Panc1 (cell line): ENCODE data around the gene NLRP9. TPM values are rescaled to one million over a fixed set of nuclear protein-coding genes. Genes with fewer than 3 reads are reported as not detected.

Source experiments
- ATAC-seq: fragments of 200-7000 bp; cut with Tn5 transposase; 2 replicates; pipeline ENCODE4 v1.9.1; 2020; ENCODE audit warnings: mild to moderate bottlenecking, moderate library complexity
- Bru-seq: library from RNA; stranded (reverse); fragments of 400-500 nt; gene quantifications from one replicate; lab custom pipeline; 2021; lab: Mats Ljungman, UMichigan
- BruChase-seq, 2 experiments: library from RNA; stranded (reverse); fragments of 400-500 nt; gene quantifications; one replicate each; lab custom pipeline; 2021; lab: Mats Ljungman, UMichigan
- BruUV-seq: library from RNA; stranded (reverse); fragments of 400-500 nt; replicated peaks from 2 replicates; lab custom pipeline; 2021; lab: Mats Ljungman, UMichigan
- CTCF ChIA-PET: fragments of 300-600 bp; sonication (Branson Sonifier 250); formaldehyde crosslinking; loops from one replicate; lab custom pipeline; 2022; ENCODE audit warnings: antibody characterized with exemption; lab: Charles Lee
- POLR2A ChIA-PET: fragments of 300-600 bp; sonication (Branson Sonifier 250); formaldehyde crosslinking; loops from one replicate; lab custom pipeline; 2022; ENCODE audit warnings: antibody characterized with exemption; lab: Charles Lee
- DNase-seq: peaks from one replicate; pipeline ENCODE4 v3.0.0-alpha.2; 2010; ENCODE audit warnings: low read depth, low spot score
- H3K27ac ChIP-seq: 2 replicates; pipeline ENCODE4 v1.5.1; 2011; ENCODE audit warnings: mild to moderate bottlenecking, low read length, inconsistent platforms
- H3K27me3 ChIP-seq: fragments of 200-500 bp; sonication (Bioruptor generic); 2 replicates; pipeline ENCODE4 v1.6.0; 2014; ENCODE audit warnings: low read length, inconsistent platforms; ENCODE audit not compliant: control insufficient read depth, insufficient read depth
- H3K36me3 ChIP-seq: fragments of 200-500 bp; sonication (Bioruptor generic); 2 replicates; pipeline ENCODE4 v1.5.1; 2014; ENCODE audit warnings: inconsistent platforms, mild to moderate bottlenecking, low read length, moderate library complexity; ENCODE audit not compliant: control insufficient read depth, insufficient read depth
- H3K4me1 ChIP-seq: 2 replicates; pipeline ENCODE4 v1.5.1; 2011; ENCODE audit warnings: inconsistent platforms, mild to moderate bottlenecking, low read length, moderate library complexity; ENCODE audit not compliant: control insufficient read depth, insufficient read depth
- H3K4me3 ChIP-seq, 2 experiments: 2 replicates each; pipeline ENCODE4 v1.5.1; 2011 to 2012; ENCODE audit warnings: low read depth in 2 of 2, low read length in 2 of 2, mild to moderate bottlenecking in 2 of 2, inconsistent platforms in 1 of 2, moderate library complexity in 1 of 2
- H3K9me3 ChIP-seq: fragments of 200-500 bp; sonication (Bioruptor generic); 2 replicates; pipeline ENCODE4 v1.5.1; 2014; ENCODE audit warnings: low read depth, mild to moderate bottlenecking, inconsistent platforms, low read length, moderate library complexity; ENCODE audit not compliant: control insufficient read depth, insufficient read depth
- POLR2AphosphoS5 ChIP-seq: IDR thresholded peaks from 2 replicates; pipeline ENCODE4 v1.6.1; 2012; ENCODE audit warnings: mild to moderate bottlenecking, low read depth, low read length, moderate library complexity
- SIN3A ChIP-seq: IDR thresholded peaks from 2 replicates; pipeline ENCODE4 v1.6.1; 2012; ENCODE audit warnings: low read depth, mild to moderate bottlenecking, low read length, moderate library complexity, borderline replicate concordance; ENCODE audit not compliant: insufficient read depth
- TCF7L2 ChIP-seq: IDR thresholded peaks from 2 replicates; pipeline ENCODE4 v1.6.1; 2011; ENCODE audit warnings: mild to moderate bottlenecking, low read depth, low read length, inconsistent platforms
- in situ Hi-C: cut with HindIII; loops from 2 replicates; pipeline ENCODE4 v1.10.0; 2016; ENCODE audit warnings: low sequenced_read_pairs, low pct_unique_long_range_greater_than_20kb
- intact Hi-C: fragments of 100-400 bp; cut with micrococcal nuclease; formaldehyde crosslinking; loops from one replicate; pipeline ENCODE4 v1.10.0; 2022; ENCODE audit not compliant: unreplicated experiment
- long read RNA-seq: library from polyadenylated mRNA; unstranded; transcript quantifications from one replicate; pipeline ENCODE4 v2.0.0, GENCODE V29; 2021; ENCODE audit not compliant: unreplicated experiment
- polyA plus RNA-seq: library from polyadenylated mRNA; unstranded; fragments of >200 nt; gene quantifications from one replicate; pipeline ENCODE4 v1.2.1, GENCODE V29; 2012; ENCODE audit warnings: missing spikeins; ENCODE audit not compliant: insufficient read length
- total RNA-seq: library from RNA; stranded (reverse); gene quantifications from one replicate; pipeline ENCODE4 v1.2.1, GENCODE V29; 2021; ENCODE audit not compliant: unreplicated experiment
- TF ChIP-seq, protein P1 (sequence below): fragments of 450-650 bp; IDR thresholded peaks from 2 replicates; pipeline ENCODE4 v1.5.1; 2017; ENCODE audit warnings: mild to moderate bottlenecking
- TF ChIP-seq, protein P2 (sequence below), 2 experiments: IDR thresholded peaks; 2 replicates each; pipeline ENCODE4 v1.6.1; 2011 to 2012; ENCODE audit warnings: low read depth in 2 of 2, control low read depth in 1 of 2, low read length in 1 of 2, mild to moderate bottlenecking in 1 of 2, moderate library complexity in 1 of 2; ENCODE audit not compliant: insufficient read depth in 1 of 2

NLRP9 gene
- not detected for total RNA-seq
- not detected for polyA plus RNA-seq
- not detected for Bru-seq, nascent RNA
- BruChase-seq, experiment 1, labeled RNA remaining after a 2-hour chase, result percentile 3 among the genes with signal in this experiment
- percentile 6 among the genes with signal in this experiment for BruChase-seq, experiment 2, labeled RNA remaining after a 6-hour chase
- long read RNA-seq, result 0 reads

DNA sequence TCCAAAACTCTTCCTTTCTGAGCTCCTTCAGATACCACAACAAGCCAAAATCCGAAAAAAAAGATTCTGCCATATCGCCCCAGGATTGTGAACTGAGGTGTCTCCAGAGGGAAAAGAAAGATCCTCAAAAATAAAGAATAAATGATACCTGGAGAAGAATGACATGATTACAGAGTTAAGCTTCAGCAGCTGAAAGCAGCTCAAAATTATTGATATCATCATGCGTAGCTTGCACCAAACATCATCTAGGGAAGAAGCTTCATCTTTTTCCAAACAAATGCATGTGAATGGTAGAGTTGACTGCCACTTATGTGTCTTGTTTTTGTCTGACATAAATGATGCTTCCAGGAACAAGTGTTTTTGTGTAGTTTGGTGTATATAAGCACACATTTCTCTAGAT, at the start of gene NLRP9:
TSS of gene NLRP9 (minus strand) at position 101 of the 400 bp plus-strand sequence. CDS start at position 73, 28 bp downstream.
- POLR2A ChIA-PET, result no interaction called here

DNA sequence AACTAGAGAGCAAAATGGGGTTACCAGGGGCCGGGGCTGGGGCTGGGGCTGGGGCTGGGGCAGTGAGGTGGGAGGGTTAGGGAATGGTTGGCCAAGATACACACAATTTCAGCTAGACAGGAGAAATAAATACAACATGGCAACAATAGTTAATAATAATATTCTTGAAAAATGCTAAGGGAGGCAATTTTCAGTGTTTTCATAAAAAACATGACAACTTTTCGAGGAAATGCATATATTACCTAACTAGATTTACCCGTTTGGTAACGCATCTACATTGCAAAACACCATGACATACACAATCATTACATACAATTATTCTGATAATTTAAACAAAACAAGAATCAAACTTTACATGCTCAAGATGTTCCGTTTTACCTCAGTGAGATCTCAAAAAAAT, 42.9 kb upstream of the NLRP9 start:
- BruUV-seq, result no TSS peak
- H3K27me3 ChIP-seq, result peaks cover 8% of the 10 kb centered on the region
- POLR2A ChIA-PET, result no interaction called here

More for the DNA sequence above, at the start of gene NLRP9:
- CTCF ChIA-PET, result no interaction called here
- TF ChIP-seq, protein P1, sequence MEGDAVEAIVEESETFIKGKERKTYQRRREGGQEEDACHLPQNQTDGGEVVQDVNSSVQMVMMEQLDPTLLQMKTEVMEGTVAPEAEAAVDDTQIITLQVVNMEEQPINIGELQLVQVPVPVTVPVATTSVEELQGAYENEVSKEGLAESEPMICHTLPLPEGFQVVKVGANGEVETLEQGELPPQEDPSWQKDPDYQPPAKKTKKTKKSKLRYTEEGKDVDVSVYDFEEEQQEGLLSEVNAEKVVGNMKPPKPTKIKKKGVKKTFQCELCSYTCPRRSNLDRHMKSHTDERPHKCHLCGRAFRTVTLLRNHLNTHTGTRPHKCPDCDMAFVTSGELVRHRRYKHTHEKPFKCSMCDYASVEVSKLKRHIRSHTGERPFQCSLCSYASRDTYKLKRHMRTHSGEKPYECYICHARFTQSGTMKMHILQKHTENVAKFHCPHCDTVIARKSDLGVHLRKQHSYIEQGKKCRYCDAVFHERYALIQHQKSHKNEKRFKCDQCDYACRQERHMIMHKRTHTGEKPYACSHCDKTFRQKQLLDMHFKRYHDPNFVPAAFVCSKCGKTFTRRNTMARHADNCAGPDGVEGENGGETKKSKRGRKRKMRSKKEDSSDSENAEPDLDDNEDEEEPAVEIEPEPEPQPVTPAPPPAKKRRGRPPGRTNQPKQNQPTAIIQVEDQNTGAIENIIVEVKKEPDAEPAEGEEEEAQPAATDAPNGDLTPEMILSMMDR, result no peak
- TF ChIP-seq, protein P2, sequence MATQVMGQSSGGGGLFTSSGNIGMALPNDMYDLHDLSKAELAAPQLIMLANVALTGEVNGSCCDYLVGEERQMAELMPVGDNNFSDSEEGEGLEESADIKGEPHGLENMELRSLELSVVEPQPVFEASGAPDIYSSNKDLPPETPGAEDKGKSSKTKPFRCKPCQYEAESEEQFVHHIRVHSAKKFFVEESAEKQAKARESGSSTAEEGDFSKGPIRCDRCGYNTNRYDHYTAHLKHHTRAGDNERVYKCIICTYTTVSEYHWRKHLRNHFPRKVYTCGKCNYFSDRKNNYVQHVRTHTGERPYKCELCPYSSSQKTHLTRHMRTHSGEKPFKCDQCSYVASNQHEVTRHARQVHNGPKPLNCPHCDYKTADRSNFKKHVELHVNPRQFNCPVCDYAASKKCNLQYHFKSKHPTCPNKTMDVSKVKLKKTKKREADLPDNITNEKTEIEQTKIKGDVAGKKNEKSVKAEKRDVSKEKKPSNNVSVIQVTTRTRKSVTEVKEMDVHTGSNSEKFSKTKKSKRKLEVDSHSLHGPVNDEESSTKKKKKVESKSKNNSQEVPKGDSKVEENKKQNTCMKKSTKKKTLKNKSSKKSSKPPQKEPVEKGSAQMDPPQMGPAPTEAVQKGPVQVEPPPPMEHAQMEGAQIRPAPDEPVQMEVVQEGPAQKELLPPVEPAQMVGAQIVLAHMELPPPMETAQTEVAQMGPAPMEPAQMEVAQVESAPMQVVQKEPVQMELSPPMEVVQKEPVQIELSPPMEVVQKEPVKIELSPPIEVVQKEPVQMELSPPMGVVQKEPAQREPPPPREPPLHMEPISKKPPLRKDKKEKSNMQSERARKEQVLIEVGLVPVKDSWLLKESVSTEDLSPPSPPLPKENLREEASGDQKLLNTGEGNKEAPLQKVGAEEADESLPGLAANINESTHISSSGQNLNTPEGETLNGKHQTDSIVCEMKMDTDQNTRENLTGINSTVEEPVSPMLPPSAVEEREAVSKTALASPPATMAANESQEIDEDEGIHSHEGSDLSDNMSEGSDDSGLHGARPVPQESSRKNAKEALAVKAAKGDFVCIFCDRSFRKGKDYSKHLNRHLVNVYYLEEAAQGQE (IDR thresholded peaks at IDR 0.05; ENCODE audit: insufficient read depth in 1 of 2, low read depth in 2 of 2, low read length in 1 of 2), result no peak
- TF ChIP-seq TCF7L2, result no peak
- no peak for TF ChIP-seq SIN3A
- TF ChIP-seq POLR2AphosphoS5, result no peak
- H3K27ac ChIP-seq, result no peak within 1 kb of the TSS
- no TSS peak for BruUV-seq
- no peaks in the 10 kb centered on the region for H3K4me1 ChIP-seq
- no peaks in the 10 kb centered on the region for H3K9me3 ChIP-seq
- no peak within 1 kb of the TSS for H3K4me3 ChIP-seq
- peaks cover 3% of the 10 kb centered on the region; the same call in 1 of the 2 replicates for H3K27me3 ChIP-seq
- intact Hi-C loops (no loop called here), in situ Hi-C loops (no loop called here)
- no peaks in the 10 kb centered on the region for H3K36me3 ChIP-seq
- ATAC-seq (no peak), DNase-seq (no peak)

More for the DNA sequence above, 42.9 kb upstream of the NLRP9 start:
- TF ChIP-seq, protein P2 (IDR thresholded peaks at IDR 0.05; ENCODE audit: insufficient read depth in 1 of 2, low read depth in 2 of 2, low read length in 1 of 2), result no peak
- TF ChIP-seq, protein P1, result no peak
- TF ChIP-seq TCF7L2, result no peak
- no peak for TF ChIP-seq POLR2AphosphoS5
- TF ChIP-seq SIN3A, result no peak
- CTCF ChIA-PET, result no interaction called here
- H3K36me3 ChIP-seq, result no peaks in the 10 kb centered on the region
- intact Hi-C loops (no loop called here), in situ Hi-C loops (no loop called here)
- no peak overlapping the region for H3K27ac ChIP-seq
- H3K4me3 ChIP-seq, result no peak overlapping the region
- no peak for DNase-seq
- no peaks in the 10 kb centered on the region for H3K9me3 ChIP-seq
- ATAC-seq, result no peak
- H3K4me1 ChIP-seq, result 0 out of 2 replicates have a peak, but pooled peaks cover 3% of the 10 kb centered on the region
